Measurements from ENCODE around the gene GJD4. TPM values are rescaled to one million over a fixed set of nuclear protein-coding genes. Genes with fewer than 3 reads are reported as not detected.

GJD4 gene
- total RNA-seq, 1 experiment from 2014 or later: 0.18 TPM

GRCh38 chr10:35641676-35642034 is 36.5 kb downstream of the GJD4 start:
- intact Hi-C loops (cut with micrococcal nuclease; ENCODE audit: unreplicated experiment): loop anchor here (1.0 kb wide), 3 partner anchors 44 to 140 kb away; no protein-coding TSS in a partner anchor
- BruUV-seq (replicated peaks): no TSS peak

GRCh38 chr10:35642035-35642792 is 37.1 kb downstream of the GJD4 start, which contains the start of gene FZD8:
Gene FZD8, minus strand, starts transcription at chr10:35642296. Its CDS starts 867 bp downstream, at chr10:35641429.
- peaks cover 11% of the 10 kb centered on the region for H3K36me3 Mint-ChIP-seq (ENCODE audit: insufficient read depth, unreplicated experiment)
- no peaks in the 10 kb centered on the region for H3K4me1 Mint-ChIP-seq (ENCODE audit: low read depth, unreplicated experiment)
- H3K4me3 Mint-ChIP-seq (ENCODE audit: unreplicated experiment): peak within 1 kb of the TSS; percentile 89
- no peak within 1 kb of the TSS for H3K27ac Mint-ChIP-seq (ENCODE audit: unreplicated experiment)
- Histone ChIP-seq H3K4me1 (peaks cover 3% of the 10 kb centered on the region; the same call in 1 of the 2 replicates), H3K4me3 (ENCODE audit: low read depth, low read length) (peak within 1 kb of the TSS; percentile 76), H3K27me3 (replicated peaks; ENCODE audit: control insufficient read depth, insufficient read depth, low read length) (peaks cover 4% of the 10 kb centered on the region), H3K9me3 (no peaks in the 10 kb centered on the region), H3K36me3 (ENCODE audit: control insufficient read depth, insufficient read depth, low read length) (no peaks in the 10 kb centered on the region)
- TF ChIP-seq CTCF (IDR thresholded peaks at IDR 0.05; ENCODE audit: insufficient read depth in 1 of 2, low read depth in 1 of 2, low read length in 1 of 2, severe bottlenecking in 1 of 2, unreplicated experiment in 1 of 2): peak in 1 of 2 experiments; percentile 37
- intact Hi-C loops (cut with micrococcal nuclease; ENCODE audit: unreplicated experiment): loop anchor here (1.0 kb wide), 2 partner anchors 43 to 123 kb away; no protein-coding TSS in a partner anchor
- DNase-seq: peak; percentile 94 to 96
- BruUV-seq (replicated peaks): no TSS peak
- H3K9me3 Mint-ChIP-seq (ENCODE audit: unreplicated experiment): no peaks in the 10 kb centered on the region
- H3K27me3 Mint-ChIP-seq (ENCODE audit: insufficient read depth, unreplicated experiment): peaks cover 17% of the 10 kb centered on the region
- ChIA-PET CTCF (no interaction called here), POLR2A (no interaction called here)

More at GRCh38 chr10:35641676-35642034, 36.5 kb downstream of the GJD4 start:
- ChIA-PET CTCF (no interaction called here), POLR2A (no interaction called here)
- peak overlapping the region; percentile 89 for H3K4me3 Mint-ChIP-seq (ENCODE audit: unreplicated experiment)
- H3K27ac Mint-ChIP-seq (ENCODE audit: unreplicated experiment): no peak overlapping the region
- no peaks in the 10 kb centered on the region for H3K36me3 ChIP-seq (ENCODE audit: control insufficient read depth, insufficient read depth, low read length)
- H3K36me3 Mint-ChIP-seq (ENCODE audit: insufficient read depth, unreplicated experiment): peaks cover 11% of the 10 kb centered on the region
- H3K9me3 Mint-ChIP-seq (ENCODE audit: unreplicated experiment): no peaks in the 10 kb centered on the region
- H3K4me3 ChIP-seq (ENCODE audit: low read depth, low read length): peak overlapping the region; percentile 76
- peaks cover 3% of the 10 kb centered on the region; the same call in 1 of the 2 replicates for H3K4me1 ChIP-seq
- no peak for DNase-seq
- TF ChIP-seq CTCF (IDR thresholded peaks at IDR 0.05; ENCODE audit: insufficient read depth in 1 of 2, low read depth in 1 of 2, low read length in 1 of 2, severe bottlenecking in 1 of 2, unreplicated experiment in 1 of 2): no peak
- H3K27me3 Mint-ChIP-seq (ENCODE audit: insufficient read depth, unreplicated experiment): peaks cover 17% of the 10 kb centered on the region
- H3K27me3 ChIP-seq (replicated peaks; ENCODE audit: control insufficient read depth, insufficient read depth, low read length): peaks cover 4% of the 10 kb centered on the region
- H3K9me3 ChIP-seq: no peaks in the 10 kb centered on the region
- H3K4me1 Mint-ChIP-seq (ENCODE audit: low read depth, unreplicated experiment): no peaks in the 10 kb centered on the region

- CTCF ChIA-PET: no interaction called here
- no peaks in the 10 kb centered on the region for H3K9me3 ChIP-seq
- H3K4me1 Mint-ChIP-seq (ENCODE audit: low read depth, unreplicated experiment): no peaks in the 10 kb centered on the region
- H3K36me3 Mint-ChIP-seq (ENCODE audit: insufficient read depth, unreplicated experiment): peaks cover 11% of the 10 kb centered on the region
- peak overlapping the region; percentile 89 for H3K4me3 Mint-ChIP-seq (ENCODE audit: unreplicated experiment)
- peaks cover 3% of the 10 kb centered on the region; the same call in 1 of the 2 replicates for H3K4me1 ChIP-seq
- H3K36me3 ChIP-seq (ENCODE audit: control insufficient read depth, insufficient read depth, low read length): no peaks in the 10 kb centered on the region
- H3K9me3 Mint-ChIP-seq (ENCODE audit: unreplicated experiment): no peaks in the 10 kb centered on the region
- H3K4me3 ChIP-seq (ENCODE audit: low read depth, low read length): peak overlapping the region; percentile 76
- TF ChIP-seq CTCF (IDR thresholded peaks at IDR 0.05; ENCODE audit: insufficient read depth in 1 of 2, low read depth in 1 of 2, low read length in 1 of 2, severe bottlenecking in 1 of 2, unreplicated experiment in 1 of 2): no peak
- peaks cover 17% of the 10 kb centered on the region for H3K27me3 Mint-ChIP-seq (ENCODE audit: insufficient read depth, unreplicated experiment)
- H3K27ac Mint-ChIP-seq (ENCODE audit: unreplicated experiment): no peak overlapping the region
- no peak for DNase-seq
- H3K27me3 ChIP-seq (replicated peaks; ENCODE audit: control insufficient read depth, insufficient read depth, low read length): peaks cover 4% of the 10 kb centered on the region
- no TSS peak for BruUV-seq (replicated peaks)
- intact Hi-C loops (cut with micrococcal nuclease; ENCODE audit: unreplicated experiment): loop anchor here (1.0 kb wide), 2 partner anchors 43 to 123 kb away; no protein-coding TSS in a partner anchor
- POLR2A ChIA-PET: no interaction called here
Observed at GRCh38 chr10:35642793-35643114, 37.6 kb downstream of the GJD4 start.
